ENCODE data around the gene MREG.

- no peak for TF ChIP-seq CTCF (IDR thresholded peaks at IDR 0.05)
- no peak for TF ChIP-seq POLR2A (IDR thresholded peaks at IDR 0.05)
Measured at GRCh38 chr2:215946586-215946985, 66.8 kb downstream of the MREG start.

All from lower leg skin (tissue), 3 donors.